SW480 (cell line): ENCODE data around the gene KCNQ1.
A peak's percentile ranks its signal among the peaks of the same experiment; 100 is the strongest.

ENCODE experiments used
- DNase-seq: peaks from one replicate; pipeline ENCODE4 v3.0.0-alpha.2; 2016; ENCODE audit warnings: low spot score

Gene KCNQ1

GRCh38 chr11:2459796-2460531 lies 15.2 kb downstream of the KCNQ1 start:
- DNase-seq: no peak

- DNase-seq: no peak
Measured at GRCh38 chr11:2460540-2461252, 15.9 kb downstream of the KCNQ1 start.

GRCh38 chr11:2461253-2461955 lies 16.6 kb downstream of the KCNQ1 start:
- DNase-seq: no peak

GRCh38 chr11:2461956-2462542 lies 17.2 kb downstream of the KCNQ1 start:
- DNase-seq: no peak

- no peak for DNase-seq
Measured at GRCh38 chr11:2462543-2462985, 17.8 kb downstream of the KCNQ1 start.

GRCh38 chr11:2462986-2463765 lies 18.4 kb downstream of the KCNQ1 start:
- DNase-seq: peak; percentile 66

- DNase-seq: no peak
Measured at GRCh38 chr11:2463766-2464277, 19.0 kb downstream of the KCNQ1 start.

- DNase-seq: no peak
Measured at GRCh38 chr11:2464451-2465165, 19.8 kb downstream of the KCNQ1 start.

- no peak for DNase-seq
Measured at GRCh38 chr11:2465202-2466068, 20.6 kb downstream of the KCNQ1 start.

- DNase-seq: no peak
Measured at GRCh38 chr11:2466069-2466801, 21.4 kb downstream of the KCNQ1 start.

- no peak for DNase-seq
Measured at GRCh38 chr11:2466869-2467694, 22.3 kb downstream of the KCNQ1 start.

- no peak for DNase-seq
Measured at GRCh38 chr11:2467695-2468055, 22.9 kb downstream of the KCNQ1 start.

- DNase-seq: peak; percentile 22
Measured at GRCh38 chr11:2468363-2469235, 23.8 kb downstream of the KCNQ1 start.

GRCh38 chr11:2470495-2470894 lies 25.7 kb downstream of the KCNQ1 start:
- no peak for DNase-seq

- no peak for DNase-seq
Measured at GRCh38 chr11:2471048-2471803, 26.4 kb downstream of the KCNQ1 start.

- no peak for DNase-seq
Measured at GRCh38 chr11:2471804-2472096, 26.9 kb downstream of the KCNQ1 start.
